ENCODE results near the gene CCT5.

- TF ChIP-seq, protein P1, sequence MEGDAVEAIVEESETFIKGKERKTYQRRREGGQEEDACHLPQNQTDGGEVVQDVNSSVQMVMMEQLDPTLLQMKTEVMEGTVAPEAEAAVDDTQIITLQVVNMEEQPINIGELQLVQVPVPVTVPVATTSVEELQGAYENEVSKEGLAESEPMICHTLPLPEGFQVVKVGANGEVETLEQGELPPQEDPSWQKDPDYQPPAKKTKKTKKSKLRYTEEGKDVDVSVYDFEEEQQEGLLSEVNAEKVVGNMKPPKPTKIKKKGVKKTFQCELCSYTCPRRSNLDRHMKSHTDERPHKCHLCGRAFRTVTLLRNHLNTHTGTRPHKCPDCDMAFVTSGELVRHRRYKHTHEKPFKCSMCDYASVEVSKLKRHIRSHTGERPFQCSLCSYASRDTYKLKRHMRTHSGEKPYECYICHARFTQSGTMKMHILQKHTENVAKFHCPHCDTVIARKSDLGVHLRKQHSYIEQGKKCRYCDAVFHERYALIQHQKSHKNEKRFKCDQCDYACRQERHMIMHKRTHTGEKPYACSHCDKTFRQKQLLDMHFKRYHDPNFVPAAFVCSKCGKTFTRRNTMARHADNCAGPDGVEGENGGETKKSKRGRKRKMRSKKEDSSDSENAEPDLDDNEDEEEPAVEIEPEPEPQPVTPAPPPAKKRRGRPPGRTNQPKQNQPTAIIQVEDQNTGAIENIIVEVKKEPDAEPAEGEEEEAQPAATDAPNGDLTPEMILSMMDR (IDR thresholded peaks at IDR 0.05) = peak in 5 of 7 experiments; percentile 84 to 94 (median 89)
- TF ChIP-seq EP300 (IDR thresholded peaks at IDR 0.05) = no peak
- no peak for TF ChIP-seq POLR2A (IDR thresholded peaks at IDR 0.05)
- peak in 2 of 3 donors; percentile 17 to 75 for TF ChIP-seq POLR2AphosphoS5 (IDR thresholded peaks at IDR 0.05)
These were observed 34.0 kb downstream of the CCT5 start for GRCh38 chr5:10283927-10284635.
